G401.6 (cell line): ENCODE results near the gene BCLAF1.

Experiments used
- FAIRE-seq: peaks from 2 replicates; lab custom pipeline; 2012; peaks lifted over from hg19 to GRCh38; lab: Jason Lieb, UNC

Gene BCLAF1, protein sequence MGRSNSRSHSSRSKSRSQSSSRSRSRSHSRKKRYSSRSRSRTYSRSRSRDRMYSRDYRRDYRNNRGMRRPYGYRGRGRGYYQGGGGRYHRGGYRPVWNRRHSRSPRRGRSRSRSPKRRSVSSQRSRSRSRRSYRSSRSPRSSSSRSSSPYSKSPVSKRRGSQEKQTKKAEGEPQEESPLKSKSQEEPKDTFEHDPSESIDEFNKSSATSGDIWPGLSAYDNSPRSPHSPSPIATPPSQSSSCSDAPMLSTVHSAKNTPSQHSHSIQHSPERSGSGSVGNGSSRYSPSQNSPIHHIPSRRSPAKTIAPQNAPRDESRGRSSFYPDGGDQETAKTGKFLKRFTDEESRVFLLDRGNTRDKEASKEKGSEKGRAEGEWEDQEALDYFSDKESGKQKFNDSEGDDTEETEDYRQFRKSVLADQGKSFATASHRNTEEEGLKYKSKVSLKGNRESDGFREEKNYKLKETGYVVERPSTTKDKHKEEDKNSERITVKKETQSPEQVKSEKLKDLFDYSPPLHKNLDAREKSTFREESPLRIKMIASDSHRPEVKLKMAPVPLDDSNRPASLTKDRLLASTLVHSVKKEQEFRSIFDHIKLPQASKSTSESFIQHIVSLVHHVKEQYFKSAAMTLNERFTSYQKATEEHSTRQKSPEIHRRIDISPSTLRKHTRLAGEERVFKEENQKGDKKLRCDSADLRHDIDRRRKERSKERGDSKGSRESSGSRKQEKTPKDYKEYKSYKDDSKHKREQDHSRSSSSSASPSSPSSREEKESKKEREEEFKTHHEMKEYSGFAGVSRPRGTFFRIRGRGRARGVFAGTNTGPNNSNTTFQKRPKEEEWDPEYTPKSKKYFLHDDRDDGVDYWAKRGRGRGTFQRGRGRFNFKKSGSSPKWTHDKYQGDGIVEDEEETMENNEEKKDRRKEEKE

GRCh38 chr6:136289579-136290409 lies at the start of gene BCLAF1:
Gene BCLAF1 (minus strand): TSS chr6:136289846. CDS start chr6:136279866, 9,980 bp downstream.
- peak; percentile 98 for FAIRE-seq

- FAIRE-seq = no peak
These were observed 48.8 kb upstream of the BCLAF1 start for GRCh38 chr6:136338486-136338885.

- no peak for FAIRE-seq
These were observed 48.0 kb upstream of the BCLAF1 start for GRCh38 chr6:136337606-136338005.

GRCh38 chr6:136337121-136337520 lies 47.5 kb upstream of the BCLAF1 start:
- FAIRE-seq = no peak

DNA sequence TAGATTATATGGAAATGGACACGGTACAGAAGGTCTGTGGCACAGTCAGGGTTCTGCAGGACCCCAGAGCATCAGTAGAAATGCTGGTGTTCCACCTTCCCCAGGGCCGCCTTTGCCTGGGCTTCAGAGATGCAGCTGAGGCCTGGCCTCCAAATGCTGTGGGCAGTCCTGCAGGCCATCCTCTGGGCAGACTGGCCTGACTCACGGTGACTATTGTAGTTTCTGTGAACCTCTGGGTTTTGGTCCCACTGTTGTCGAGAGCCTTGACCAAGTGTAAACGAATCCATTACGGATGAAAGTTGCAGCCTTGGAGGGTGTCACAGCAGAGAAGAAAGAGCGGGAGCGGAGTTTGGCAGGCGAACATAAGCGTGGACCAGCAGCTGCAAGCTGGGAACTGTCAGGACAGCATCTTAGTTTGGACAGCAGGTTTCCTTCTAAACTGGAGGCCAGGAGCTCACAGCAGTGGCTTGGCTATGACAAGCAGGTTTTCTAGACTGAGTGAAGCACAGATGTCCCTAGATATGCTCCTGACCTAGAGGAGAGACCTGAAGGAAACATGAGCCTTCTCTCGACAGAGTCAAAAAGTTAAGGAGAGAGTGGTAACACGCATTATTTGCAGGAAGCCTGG lies 46.2 kb upstream of the BCLAF1 start:
- FAIRE-seq = no peak

DNA sequence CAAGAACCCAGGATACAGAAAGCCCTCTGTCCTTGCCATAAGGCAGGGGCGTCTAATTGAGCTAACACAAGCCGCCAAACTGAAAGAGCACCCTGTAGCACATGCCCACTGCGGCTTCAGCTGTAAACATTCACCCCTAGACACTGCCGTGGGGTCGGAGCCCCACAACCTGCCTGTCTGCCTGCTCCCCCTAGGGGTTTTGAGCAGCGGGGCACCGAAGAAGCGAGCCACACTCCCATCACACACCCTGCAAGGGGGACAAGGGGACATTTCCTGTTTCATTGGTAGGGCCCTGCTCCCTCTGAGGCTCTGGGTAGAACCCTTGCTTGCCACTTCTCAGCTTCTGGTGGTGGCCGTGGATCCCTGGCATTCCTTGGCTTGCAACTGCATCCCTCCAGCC lies 45.2 kb upstream of the BCLAF1 start:
- FAIRE-seq = no peak

DNA sequence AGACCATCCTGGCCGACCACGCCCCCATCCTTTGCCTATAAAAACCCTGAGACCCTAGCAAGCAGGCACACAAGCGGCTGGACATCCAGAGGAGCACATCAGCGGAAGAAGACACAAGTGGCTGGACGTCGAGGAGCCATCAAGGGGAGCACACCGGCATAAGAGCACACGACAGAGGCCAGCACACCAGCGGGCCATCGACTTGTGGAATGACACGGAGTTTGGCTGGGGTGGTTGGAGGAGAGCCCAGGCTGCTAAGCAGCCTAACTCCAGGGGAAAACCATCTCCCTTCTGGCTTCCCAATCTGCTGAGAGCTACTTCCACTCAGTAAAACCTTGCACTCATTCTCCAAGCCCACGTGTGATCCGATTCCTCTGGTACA lies 44.8 kb upstream of the BCLAF1 start:
- no peak for FAIRE-seq

DNA sequence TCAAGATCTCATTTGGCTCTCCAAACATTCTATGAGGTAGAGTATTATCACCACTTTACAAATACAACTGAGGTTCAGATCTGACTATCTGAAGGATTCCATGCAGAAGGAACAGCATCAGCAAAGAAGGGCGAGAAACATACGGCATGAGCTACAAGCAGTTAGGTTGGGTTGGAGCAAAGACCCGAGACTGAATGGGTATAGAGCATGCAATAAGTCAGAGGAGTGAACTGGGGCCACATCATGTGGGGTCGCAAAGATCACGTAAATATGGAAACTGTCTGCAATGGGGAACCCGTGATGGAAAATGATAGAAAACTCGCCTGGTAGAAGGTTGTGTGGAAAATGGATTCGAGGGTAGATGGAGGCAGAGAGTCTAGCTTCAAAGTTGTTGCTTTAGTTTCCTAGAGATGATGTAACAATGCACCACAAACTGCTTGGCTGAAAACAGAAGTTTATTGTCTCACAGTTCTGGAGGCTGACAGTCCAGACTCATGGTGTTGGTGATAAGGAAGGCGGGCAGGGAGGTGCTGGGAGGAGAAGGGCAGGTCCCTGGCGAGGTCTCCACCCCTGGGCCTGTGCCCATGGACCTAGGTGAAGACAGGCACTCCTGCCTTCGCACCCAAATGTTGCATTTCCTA lies 44.3 kb upstream of the BCLAF1 start:
- no peak for FAIRE-seq

GRCh38 chr6:136331461-136331860 lies 41.8 kb upstream of the BCLAF1 start:
- FAIRE-seq = no peak

- FAIRE-seq = no peak
These were observed 41.0 kb upstream of the BCLAF1 start for GRCh38 chr6:136330634-136331033.

GRCh38 chr6:136326038-136326553 lies 36.5 kb upstream of the BCLAF1 start:
- FAIRE-seq = no peak

- FAIRE-seq = no peak
These were observed 35.2 kb upstream of the BCLAF1 start for GRCh38 chr6:136324686-136325380.

DNA sequence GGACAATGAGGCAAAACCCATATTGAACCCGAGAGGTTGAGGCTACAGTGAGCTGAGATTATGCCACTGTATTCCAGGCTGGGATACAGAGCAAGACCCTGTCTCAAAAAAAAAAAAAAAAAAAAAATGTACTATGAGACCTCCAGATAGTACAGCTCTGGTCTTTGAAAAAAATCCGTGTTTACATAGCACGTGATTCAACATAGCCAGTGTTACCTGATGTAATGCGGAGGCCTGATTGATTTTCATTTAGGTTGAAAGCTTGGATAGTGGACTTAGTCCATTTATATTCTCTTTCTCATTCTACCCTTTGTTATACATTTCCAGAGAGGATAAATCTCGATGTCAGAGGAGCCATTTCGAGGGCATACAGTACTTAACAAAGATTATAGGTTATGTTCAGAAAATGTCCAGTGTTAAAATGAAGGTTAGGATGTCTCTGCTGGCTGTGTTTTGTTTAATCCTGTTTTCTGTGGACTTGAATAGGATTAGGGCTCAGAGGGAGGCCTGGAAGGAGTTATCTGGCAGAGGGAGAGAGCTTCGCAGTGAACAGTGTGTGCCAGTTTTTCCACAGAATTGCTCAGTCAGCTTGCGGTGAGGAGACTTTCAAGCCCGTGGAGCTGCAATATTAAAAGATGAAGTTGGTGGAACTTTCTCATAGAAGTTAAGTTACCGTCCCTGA lies 33.9 kb upstream of the BCLAF1 start:
- no peak for FAIRE-seq

GRCh38 chr6:136319732-136320131 lies 30.1 kb upstream of the BCLAF1 start:
- FAIRE-seq = no peak

DNA sequence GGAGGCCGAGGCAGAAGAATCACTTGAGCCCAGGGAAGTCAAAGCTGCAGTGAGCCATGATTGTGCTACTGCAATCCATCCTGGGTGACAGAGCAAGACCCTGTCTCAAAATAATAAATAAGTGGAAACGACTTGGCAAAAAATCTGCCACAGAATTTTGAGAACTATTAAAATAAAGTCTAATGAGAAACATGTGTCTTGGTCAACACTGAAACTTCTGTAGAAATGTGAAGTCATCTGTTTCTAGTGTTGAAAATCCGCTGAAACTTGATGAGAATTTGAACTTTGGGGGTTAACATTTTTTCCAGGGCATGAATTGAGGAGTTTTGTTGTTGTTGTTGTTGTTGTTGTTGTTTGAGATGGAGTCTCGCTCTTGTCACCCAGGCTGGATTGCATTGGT lies 29.0 kb upstream of the BCLAF1 start:
- FAIRE-seq = no peak

DNA sequence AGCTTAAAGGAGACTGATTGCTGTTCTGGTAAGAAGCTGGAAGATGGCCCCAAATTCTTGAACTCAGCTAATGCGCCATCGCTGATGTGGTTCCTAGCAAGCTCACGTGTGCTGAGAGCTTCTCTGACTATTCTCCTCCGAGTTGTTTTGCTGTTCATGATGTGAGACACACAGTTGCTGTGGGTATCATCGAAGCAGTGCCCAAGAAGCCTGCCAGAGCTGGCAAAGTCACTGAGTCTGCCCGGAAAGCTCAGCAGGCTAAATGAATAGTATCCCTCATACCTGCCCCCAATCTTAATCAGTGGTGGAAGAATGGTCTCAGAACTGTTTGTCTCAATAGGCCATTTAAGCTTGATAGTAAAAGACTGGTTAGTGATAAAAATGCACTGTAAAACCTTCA lies 28.3 kb upstream of the BCLAF1 start:
- FAIRE-seq = no peak

DNA sequence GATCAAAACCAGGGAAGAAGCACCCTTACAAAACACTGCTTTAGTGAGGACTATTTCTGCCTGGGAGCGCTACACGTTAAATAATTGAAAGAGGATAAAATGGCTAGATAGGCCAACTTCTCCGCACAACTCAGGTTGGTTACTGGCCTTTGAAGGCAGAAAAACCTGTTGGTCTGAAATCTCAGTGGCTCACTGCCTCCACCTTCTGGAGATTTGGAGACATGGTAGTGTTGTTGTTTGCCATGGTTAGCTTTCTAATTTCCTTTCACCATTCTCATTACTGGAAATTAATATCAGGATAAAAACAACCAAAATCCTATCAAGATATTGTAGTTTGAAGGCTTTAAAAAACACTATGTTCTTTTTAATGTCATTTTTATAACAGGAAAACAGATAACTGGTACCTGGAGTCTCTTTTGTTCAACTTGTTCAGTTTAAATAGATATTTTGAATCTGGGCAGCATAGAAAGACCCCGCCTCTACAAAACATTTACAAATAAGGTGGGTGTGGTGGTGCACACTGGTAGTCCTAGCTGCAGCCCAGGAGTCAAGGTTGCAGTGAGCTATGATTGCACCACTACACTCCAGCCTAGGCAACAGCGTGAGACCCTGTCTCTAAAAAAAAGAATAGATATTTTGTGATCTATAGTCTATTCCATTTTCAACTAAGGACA lies 27.5 kb upstream of the BCLAF1 start:
- FAIRE-seq = peak; percentile 91

GRCh38 chr6:136315594-136315993 lies 25.9 kb upstream of the BCLAF1 start:
- FAIRE-seq = no peak

DNA sequence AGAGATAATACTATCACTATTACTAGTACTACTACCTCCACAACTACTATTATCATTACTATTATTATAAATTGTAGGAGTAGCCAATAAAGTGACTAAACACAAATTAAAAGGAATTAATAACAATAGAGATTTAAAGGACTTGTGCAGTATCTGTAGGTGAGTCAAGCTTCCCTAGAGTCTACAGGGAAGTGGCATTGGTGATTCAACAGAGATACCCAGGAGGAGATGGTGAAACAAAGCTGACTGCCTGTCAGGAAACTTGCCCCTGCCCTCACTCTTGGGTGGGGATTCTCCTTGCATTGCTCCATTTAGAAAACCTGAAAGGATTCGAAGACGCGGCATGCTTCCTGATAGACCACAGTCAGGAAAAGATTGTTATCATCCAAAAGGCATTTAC lies 23.3 kb upstream of the BCLAF1 start:
- FAIRE-seq = no peak
